ENCODE measurements around the gene ZNF215. TPM values are rescaled to one million over a fixed set of nuclear protein-coding genes. Genes with fewer than 3 reads are reported as not detected.

Gene ZNF215
- total and polyA plus RNA-seq, 2 experiments from 2014 or later: 17.3 to 20.8 TPM

DNA sequence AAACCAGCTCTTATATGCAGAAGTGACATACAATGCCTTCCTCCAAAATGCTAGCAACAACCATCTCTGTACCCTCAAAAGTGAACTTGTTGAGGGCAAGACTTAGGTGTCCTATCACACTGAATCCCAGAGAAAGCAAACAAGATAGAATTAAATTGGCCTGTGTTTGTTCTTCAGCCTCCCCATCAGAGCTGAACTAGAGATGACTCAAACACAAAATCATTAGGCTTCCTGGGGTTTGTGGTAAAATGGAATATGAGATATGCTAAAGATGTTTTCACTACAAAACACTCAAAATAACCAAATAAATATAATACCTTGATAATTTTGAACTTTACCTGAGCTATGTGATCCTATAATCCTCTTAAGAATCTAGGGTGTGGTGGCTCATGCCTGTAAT, 62.3 kb downstream of the ZNF215 start:
- H3K9me3 Mint-ChIP-seq: no peaks in the 10 kb centered on the region
- peaks cover 5% of the 10 kb centered on the region; the same call in 1 of the 3 replicates for H3K36me3 Mint-ChIP-seq (ENCODE audit: low read depth)
- no peaks in the 10 kb centered on the region; the same call in 2 of the 3 replicates for H3K4me1 Mint-ChIP-seq
- Histone ChIP-seq H3F3A (replicated peaks; ENCODE audit: low read depth) (no peaks in the 10 kb centered on the region), H3K79me2 (replicated peaks; ENCODE audit: insufficient read depth) (no peaks in the 10 kb centered on the region), H3K4me1 (ENCODE audit: insufficient read depth) (no peaks in the 10 kb centered on the region), H2AFZ (no peak overlapping the region), H4K20me1 (replicated peaks; ENCODE audit: insufficient read depth) (no peaks in the 10 kb centered on the region), H3K4me2 (no peak overlapping the region), H3K9me2 (ENCODE audit: insufficient read depth) (no peaks in the 10 kb centered on the region), H3K4me3 (no peak overlapping the region), H3K27ac (ENCODE audit: low read depth) (no peak overlapping the region), H3K36me3 (ENCODE audit: insufficient read depth) (no peaks in the 10 kb centered on the region), H3K27me3 (ENCODE audit: insufficient read depth) (no peaks in the 10 kb centered on the region)
- ATAC-seq (no peak), DNase-seq (ENCODE audit: low spot score) (no peak)
- H3K4me3 Mint-ChIP-seq: no peak overlapping the region
- no peak overlapping the region for H3K27ac Mint-ChIP-seq
- no peaks in the 10 kb centered on the region for H3K27me3 Mint-ChIP-seq (ENCODE audit: insufficient read depth, low read depth, poor library complexity)
- TF ChIP-seq STAT1 (IDR thresholded peaks at IDR 0.05; ENCODE audit: unreplicated experiment) (no peak), NANOG (IDR thresholded peaks at IDR 0.05; ENCODE audit: borderline replicate concordance) (no peak), JUNB (IDR thresholded peaks at IDR 0.05; ENCODE audit: unreplicated experiment) (no peak)

DNA sequence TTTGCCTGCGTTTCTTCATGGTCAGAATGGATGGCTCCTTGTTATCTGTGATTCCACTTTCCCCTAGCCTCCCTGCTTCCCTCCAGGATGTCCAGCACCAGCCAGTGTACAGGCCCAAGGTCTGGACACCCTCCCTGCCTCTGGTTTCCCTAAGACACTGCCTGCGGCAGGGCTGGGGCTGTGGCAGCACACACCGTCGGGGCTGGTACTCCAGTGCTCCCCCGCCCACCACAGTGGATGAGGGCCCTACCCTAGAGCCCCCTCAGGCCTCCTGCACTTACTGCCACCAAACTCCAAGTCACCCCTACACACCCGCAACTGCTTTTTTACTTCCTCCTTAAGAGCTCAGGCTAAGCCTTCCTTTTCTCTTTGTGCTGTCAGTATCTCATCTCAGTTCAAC, 65.0 kb downstream of the ZNF215 start:
- Mint-ChIP-seq H3K27me3 (ENCODE audit: insufficient read depth, low read depth, poor library complexity) (no peaks in the 10 kb centered on the region), H3K36me3 (ENCODE audit: low read depth) (no peaks in the 10 kb centered on the region), H3K27ac (no peak overlapping the region), H3K4me1 (no peaks in the 10 kb centered on the region; the same call in 2 of the 3 replicates), H3K4me3 (no peak overlapping the region), H3K9me3 (no peaks in the 10 kb centered on the region)
- Histone ChIP-seq H3K79me2 (replicated peaks; ENCODE audit: insufficient read depth) (no peaks in the 10 kb centered on the region), H3F3A (replicated peaks; ENCODE audit: low read depth) (no peaks in the 10 kb centered on the region), H2AFZ (no peak overlapping the region), H3K4me2 (no peak overlapping the region), H3K9me2 (ENCODE audit: insufficient read depth) (no peaks in the 10 kb centered on the region), H3K27me3 (ENCODE audit: insufficient read depth) (no peaks in the 10 kb centered on the region), H4K20me1 (replicated peaks; ENCODE audit: insufficient read depth) (0 out of 2 replicates have a peak, but pooled peaks cover 3% of the 10 kb centered on the region), H3K4me1 (ENCODE audit: insufficient read depth) (no peaks in the 10 kb centered on the region), H3K27ac (ENCODE audit: low read depth) (no peak overlapping the region), H3K36me3 (ENCODE audit: insufficient read depth) (no peaks in the 10 kb centered on the region), H3K4me3 (no peak overlapping the region)
- DNase-seq (ENCODE audit: low spot score) (peak; percentile 17), ATAC-seq (peak; percentile 80)
- TF ChIP-seq, protein P1, sequence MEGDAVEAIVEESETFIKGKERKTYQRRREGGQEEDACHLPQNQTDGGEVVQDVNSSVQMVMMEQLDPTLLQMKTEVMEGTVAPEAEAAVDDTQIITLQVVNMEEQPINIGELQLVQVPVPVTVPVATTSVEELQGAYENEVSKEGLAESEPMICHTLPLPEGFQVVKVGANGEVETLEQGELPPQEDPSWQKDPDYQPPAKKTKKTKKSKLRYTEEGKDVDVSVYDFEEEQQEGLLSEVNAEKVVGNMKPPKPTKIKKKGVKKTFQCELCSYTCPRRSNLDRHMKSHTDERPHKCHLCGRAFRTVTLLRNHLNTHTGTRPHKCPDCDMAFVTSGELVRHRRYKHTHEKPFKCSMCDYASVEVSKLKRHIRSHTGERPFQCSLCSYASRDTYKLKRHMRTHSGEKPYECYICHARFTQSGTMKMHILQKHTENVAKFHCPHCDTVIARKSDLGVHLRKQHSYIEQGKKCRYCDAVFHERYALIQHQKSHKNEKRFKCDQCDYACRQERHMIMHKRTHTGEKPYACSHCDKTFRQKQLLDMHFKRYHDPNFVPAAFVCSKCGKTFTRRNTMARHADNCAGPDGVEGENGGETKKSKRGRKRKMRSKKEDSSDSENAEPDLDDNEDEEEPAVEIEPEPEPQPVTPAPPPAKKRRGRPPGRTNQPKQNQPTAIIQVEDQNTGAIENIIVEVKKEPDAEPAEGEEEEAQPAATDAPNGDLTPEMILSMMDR (conservative IDR thresholded peaks at IDR 0.05; ENCODE audit: low read depth in 2 of 2): no peak
- TF ChIP-seq ZNF462 (CRISPR knock-in tag; IDR thresholded peaks at IDR 0.05) (no peak), CREB1 (CRISPR knock-in tag; IDR thresholded peaks at IDR 0.05; ENCODE audit: low read depth) (no peak), JUNB (IDR thresholded peaks at IDR 0.05; ENCODE audit: unreplicated experiment) (no peak), STAT1 (IDR thresholded peaks at IDR 0.05; ENCODE audit: unreplicated experiment) (no peak), EZH2 (IDR thresholded peaks at IDR 0.05; ENCODE audit: low read depth, unreplicated experiment) (no peak), ZNF331 (CRISPR knock-in tag; IDR thresholded peaks at IDR 0.05; ENCODE audit: low read depth) (no peak), POLR2AphosphoS5 (IDR thresholded peaks at IDR 0.05; ENCODE audit: low read depth) (no peak), NANOG (IDR thresholded peaks at IDR 0.05; ENCODE audit: borderline replicate concordance) (no peak), EZH2phosphoT487 (IDR thresholded peaks at IDR 0.05; ENCODE audit: unreplicated experiment) (no peak), ZNF114 (CRISPR knock-in tag; IDR thresholded peaks at IDR 0.05) (no peak)
